ENCODE measurements around the gene TNIP1.

DNA sequence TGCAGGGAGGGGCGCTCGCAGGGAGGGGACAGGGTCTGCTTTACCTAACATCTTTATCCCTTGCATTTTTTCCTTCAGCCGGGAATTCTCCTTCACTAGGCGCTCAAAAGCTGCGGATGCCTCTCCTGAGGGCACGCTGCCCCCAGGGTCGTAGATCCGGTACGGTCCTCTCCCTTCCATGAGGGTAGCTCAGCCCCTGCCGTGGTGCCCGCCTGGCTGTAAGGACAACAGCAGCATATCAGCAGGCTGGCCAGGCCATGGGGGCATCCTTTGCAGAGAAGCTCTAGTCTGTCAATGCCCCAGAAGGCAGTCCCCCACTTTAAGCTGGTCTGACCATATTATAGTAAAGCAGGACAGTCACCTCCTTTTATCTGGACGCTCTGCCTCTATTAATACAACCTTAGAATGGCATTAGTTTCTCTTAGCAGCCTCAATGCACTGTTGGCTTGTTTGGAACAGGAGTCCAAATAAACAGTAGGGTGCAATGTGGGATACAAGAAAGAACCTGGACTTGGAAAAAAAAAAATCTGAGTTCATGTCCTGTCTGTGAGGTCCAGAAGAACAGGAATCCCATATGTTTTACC, 15.8 kb downstream of the TNIP1 start:
- TF ChIP-seq, protein P1, sequence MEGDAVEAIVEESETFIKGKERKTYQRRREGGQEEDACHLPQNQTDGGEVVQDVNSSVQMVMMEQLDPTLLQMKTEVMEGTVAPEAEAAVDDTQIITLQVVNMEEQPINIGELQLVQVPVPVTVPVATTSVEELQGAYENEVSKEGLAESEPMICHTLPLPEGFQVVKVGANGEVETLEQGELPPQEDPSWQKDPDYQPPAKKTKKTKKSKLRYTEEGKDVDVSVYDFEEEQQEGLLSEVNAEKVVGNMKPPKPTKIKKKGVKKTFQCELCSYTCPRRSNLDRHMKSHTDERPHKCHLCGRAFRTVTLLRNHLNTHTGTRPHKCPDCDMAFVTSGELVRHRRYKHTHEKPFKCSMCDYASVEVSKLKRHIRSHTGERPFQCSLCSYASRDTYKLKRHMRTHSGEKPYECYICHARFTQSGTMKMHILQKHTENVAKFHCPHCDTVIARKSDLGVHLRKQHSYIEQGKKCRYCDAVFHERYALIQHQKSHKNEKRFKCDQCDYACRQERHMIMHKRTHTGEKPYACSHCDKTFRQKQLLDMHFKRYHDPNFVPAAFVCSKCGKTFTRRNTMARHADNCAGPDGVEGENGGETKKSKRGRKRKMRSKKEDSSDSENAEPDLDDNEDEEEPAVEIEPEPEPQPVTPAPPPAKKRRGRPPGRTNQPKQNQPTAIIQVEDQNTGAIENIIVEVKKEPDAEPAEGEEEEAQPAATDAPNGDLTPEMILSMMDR (IDR thresholded peaks at IDR 0.05) = no peak
- TF ChIP-seq POLR2AphosphoS5 (IDR thresholded peaks at IDR 0.05) = no peak

Measured in sigmoid colon (tissue), 4 donors.